ENCODE measurements around the gene FUZ.

The FUZ gene

DNA sequence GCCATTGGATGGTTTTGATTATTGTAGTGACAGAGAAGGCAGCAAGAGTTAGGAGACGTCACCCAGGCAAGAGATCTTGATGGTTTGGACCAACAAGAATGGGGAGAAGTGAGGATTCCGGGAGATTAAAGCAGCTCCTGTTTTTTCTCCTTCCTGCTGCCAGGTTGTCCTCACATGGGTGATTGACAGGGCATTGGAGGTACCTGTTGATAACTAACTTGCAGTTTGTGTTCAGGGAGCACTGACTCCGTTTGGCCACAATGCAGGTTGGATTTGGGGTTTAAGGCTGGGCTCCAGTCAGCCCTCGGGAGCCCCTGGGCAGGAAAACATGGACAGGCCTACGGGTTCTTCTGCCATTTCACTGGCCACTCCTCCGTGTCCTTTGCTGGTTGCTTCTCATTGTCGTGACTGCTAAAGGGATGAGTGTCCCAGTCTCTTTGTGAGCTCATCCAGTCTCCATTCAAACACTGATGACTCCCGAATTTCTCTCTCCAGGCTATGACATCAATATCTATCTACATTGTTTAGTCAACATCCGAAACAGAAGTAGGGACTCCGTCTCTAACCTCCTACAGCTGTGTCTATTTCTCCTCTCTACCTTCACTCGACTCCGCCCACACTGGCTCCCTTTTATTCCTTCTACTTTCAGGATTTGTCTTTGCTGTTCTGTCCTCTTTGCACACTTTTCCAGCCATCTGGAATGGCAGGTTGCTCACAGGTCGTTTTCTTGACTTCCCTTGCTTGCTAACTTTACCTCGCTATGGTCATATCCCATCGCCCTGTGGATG lies 36.5 kb upstream of the FUZ start:
- peak overlapping the region; percentile 87 for H3K4me3 ChIP-seq (ENCODE audit: low read length)
- TF ChIP-seq, protein P1, sequence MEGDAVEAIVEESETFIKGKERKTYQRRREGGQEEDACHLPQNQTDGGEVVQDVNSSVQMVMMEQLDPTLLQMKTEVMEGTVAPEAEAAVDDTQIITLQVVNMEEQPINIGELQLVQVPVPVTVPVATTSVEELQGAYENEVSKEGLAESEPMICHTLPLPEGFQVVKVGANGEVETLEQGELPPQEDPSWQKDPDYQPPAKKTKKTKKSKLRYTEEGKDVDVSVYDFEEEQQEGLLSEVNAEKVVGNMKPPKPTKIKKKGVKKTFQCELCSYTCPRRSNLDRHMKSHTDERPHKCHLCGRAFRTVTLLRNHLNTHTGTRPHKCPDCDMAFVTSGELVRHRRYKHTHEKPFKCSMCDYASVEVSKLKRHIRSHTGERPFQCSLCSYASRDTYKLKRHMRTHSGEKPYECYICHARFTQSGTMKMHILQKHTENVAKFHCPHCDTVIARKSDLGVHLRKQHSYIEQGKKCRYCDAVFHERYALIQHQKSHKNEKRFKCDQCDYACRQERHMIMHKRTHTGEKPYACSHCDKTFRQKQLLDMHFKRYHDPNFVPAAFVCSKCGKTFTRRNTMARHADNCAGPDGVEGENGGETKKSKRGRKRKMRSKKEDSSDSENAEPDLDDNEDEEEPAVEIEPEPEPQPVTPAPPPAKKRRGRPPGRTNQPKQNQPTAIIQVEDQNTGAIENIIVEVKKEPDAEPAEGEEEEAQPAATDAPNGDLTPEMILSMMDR (conservative IDR thresholded peaks at IDR 0.05; ENCODE audit: low read depth, low read length), result no peak

DNA sequence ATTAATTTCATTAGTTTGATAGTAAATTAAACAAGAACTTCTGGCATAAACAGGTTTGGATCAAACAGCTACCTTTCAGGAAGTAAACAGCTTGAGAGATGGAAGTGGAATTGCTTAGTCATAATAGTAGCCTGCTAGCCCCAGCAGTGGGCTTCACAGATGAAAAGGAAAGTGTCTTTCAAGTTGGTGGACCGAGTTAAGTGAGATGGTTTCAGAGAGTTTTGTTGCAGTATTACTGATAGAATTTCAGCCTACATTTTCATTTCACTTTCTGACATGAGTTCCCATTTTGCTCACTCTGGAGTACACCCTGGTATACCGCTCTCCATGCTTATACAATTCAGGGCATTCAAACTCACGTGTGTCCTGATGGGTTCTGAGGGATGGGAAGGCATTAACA lies 35.8 kb upstream of the FUZ start:
- H3K4me3 ChIP-seq (ENCODE audit: low read length), result no peak overlapping the region
- DNase-seq (ENCODE audit: low read depth), result no peak
- TF ChIP-seq, protein P1 (conservative IDR thresholded peaks at IDR 0.05; ENCODE audit: low read depth, low read length), result no peak

More for the DNA sequence above, 36.5 kb upstream of the FUZ start:
- DNase-seq (ENCODE audit: low read depth), result no peak

DNA sequence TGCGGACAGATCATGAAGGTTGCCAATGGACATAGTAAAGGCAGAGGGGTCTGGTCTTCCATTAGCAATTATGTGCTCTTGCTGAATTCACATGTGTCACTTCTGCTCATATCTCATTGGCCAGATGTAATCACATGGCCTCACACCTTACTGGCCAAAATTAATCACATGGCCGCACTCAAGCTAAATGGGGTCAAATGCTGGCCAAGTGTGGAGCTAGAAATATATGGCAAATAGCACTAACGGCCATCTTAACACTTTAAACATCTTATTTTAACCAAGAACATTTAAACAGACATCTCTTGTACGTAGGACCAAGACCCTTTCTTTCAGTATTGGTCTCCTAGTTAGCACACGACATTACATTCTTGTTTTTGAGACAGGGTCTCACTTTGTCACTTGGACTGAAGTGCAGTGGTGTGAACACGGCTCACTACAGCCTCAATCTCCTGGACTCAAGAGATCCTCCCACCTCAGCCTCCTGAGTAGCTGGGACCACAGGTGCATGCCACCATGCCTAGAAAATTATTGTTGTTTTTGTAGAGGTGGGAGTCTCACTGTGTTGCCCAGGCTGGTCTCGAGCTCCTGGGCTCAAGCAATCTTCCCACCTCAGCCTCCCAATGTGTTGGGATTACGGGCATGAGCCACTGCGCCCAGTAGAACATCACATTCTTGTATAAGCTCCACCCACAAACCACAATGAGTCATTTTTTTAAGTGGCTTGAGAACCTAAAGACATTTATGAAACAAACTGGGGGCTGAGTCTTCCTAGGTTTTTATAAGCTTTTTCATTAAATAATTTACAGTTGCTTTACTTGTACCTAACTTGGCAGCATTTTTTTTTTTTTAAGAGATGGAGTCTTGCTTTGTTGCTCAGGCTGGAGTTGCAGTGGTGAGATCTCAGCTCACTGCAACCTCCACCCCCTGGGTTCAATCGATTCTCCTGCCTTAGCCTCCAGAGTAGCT lies 34.9 kb upstream of the FUZ start:
- TF ChIP-seq, protein P1 (conservative IDR thresholded peaks at IDR 0.05; ENCODE audit: low read depth, low read length), result no peak
- no peak overlapping the region for H3K4me3 ChIP-seq (ENCODE audit: low read length)
- peak; percentile 86 for DNase-seq (ENCODE audit: low read depth)

DNA sequence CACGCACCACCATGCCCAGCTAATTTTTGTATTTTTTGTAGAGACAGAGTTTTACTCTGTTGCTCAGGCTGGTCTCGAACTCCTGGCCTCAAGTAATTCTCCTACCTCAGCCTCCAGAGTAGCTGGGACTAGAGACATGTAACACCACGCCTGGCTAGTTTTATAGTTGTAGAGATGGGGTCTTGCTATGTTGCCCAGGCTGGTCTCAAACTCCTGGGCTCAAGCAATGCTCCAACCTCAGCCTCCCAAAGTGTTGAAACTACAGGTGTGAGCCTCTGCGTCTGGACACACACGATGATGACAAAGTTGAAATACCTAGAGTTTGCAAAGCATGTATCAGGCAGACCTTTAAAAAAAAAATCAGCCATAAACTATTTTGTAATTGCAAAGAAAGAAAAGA lies 33.3 kb upstream of the FUZ start:
- TF ChIP-seq, protein P1 (conservative IDR thresholded peaks at IDR 0.05; ENCODE audit: low read depth, low read length), result no peak
- no peak overlapping the region for H3K4me3 ChIP-seq (ENCODE audit: low read length)
- no peak for DNase-seq (ENCODE audit: low read depth)

DNA sequence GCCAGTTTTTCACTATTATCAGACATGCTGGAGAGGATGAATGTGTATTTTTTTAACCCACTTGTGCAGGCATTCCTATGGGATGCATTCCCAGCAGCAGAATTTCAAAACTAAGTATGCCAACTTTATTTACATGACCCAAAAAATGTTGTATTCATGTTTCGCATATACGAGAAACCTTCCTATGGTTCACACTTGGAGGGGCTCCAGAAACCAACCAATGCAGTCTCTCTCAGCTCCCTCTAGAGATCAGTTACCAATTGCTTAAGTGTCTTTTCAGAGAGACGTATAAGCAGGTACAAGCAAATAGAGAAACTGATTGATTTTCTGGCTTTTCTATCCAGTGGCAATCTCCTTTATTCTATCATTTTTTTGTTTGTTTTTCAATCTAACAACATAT lies 32.3 kb upstream of the FUZ start:
- H3K4me3 ChIP-seq (ENCODE audit: low read length), result no peak overlapping the region
- TF ChIP-seq, protein P1 (conservative IDR thresholded peaks at IDR 0.05; ENCODE audit: low read depth, low read length), result no peak
- no peak for DNase-seq (ENCODE audit: low read depth)

DNA sequence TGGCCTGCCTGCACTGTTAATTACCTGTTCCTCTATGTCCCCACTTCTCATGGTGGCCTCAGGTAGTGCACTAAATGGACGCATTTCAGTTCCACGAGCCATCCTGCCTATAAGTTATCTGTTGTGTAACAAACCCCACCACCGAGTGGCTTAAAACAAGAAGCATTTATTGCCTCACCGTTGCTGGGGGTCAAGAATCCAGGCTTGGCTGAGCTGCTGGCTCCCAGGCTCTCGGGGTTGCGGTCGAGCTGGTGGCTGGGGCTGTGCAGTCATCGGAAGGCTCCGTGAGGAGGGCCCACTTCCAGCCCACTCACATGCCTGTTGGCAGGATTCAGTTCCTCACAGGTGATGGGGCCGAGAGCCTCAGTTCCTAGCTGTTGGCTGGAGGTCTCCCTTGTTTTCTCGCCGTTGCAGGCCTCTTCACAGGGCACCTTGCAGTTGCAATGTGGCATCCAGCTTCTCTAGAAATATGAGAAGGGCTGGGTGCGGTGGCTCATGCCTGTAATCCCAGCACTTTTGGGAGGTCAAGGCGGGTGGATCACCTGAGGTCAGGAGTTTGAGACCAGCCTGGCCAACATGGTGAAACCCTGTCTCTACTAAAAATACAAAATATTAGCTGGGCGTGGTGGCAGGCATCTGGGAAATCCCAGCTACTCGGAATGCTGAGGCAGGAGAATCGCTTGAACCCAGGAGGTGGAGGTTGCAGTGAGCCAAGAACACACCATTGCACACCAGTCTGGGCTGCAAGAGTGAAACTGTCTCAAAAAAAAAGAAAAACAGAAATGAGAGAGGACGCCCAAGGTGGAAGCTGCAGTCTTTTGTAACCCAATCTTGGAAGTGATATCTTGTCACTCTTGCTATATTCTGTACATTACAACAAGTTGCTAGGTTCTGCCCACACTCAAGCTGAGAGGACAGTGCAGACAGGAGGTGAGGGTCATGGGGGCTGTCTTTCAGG lies 31.3 kb upstream of the FUZ start:
- DNase-seq (ENCODE audit: low read depth), result no peak
- TF ChIP-seq, protein P1 (conservative IDR thresholded peaks at IDR 0.05; ENCODE audit: low read depth, low read length), result no peak
- H3K4me3 ChIP-seq (ENCODE audit: low read length), result no peak overlapping the region

Measured in retinal pigment epithelial cell (primary cell).